K562 (cell line): Measurements from ENCODE around the gene RALGPS1. TPM values are rescaled to one million over a fixed set of nuclear protein-coding genes. Genes with fewer than 3 reads are reported as not detected.

Experiments used
- ATAC-seq: fragments of 200-7000 bp; cut with Tn5 transposase; 3 replicates; pipeline ENCODE4 v1.9.1; 2020; ENCODE audit warnings: moderate library complexity
- BruUV-seq: library from RNA; stranded (reverse); fragments of 400-500 nt; replicated peaks from 2 replicates; lab custom pipeline; 2021; lab: Mats Ljungman, UMichigan
- CTCF ChIA-PET: fragments of 300-600 bp; formaldehyde crosslinking; extraction: SDS; loops from one replicate; lab custom pipeline; 2021; ENCODE audit warnings: low intra/inter-chr PET ratio; lab: Yijun Ruan, JAX
- POLR2A ChIA-PET: fragments of 300-600, 350-650 bp; sonication (Branson Sonifier 250); formaldehyde crosslinking; extraction: SDS; loops from one replicate; lab custom pipeline; 2021; ENCODE audit warnings: antibody characterized with exemption, inconsistent platforms; lab: Yijun Ruan, JAX
- DNase-seq, 4 experiments: peaks; one replicate each; pipeline versions ENCODE4 v3.0.0 to v3.0.0-alpha.2; 2011 to 2018; ENCODE audit warnings: low spot score in 3 of 4, mixed read lengths in 3 of 4; ENCODE audit errors: extremely low read depth in 1 of 4
- FAIRE-seq: peaks from 2 replicates; lab custom pipeline; 2011; peaks lifted over from hg19 to GRCh38; lab: Jason Lieb, UNC
- H2AFZ ChIP-seq: 2 replicates; pipeline ENCODE4 v1.6.0; 2011; ENCODE audit warnings: low read depth, low read length, control low read depth, inconsistent platforms
- H3K27ac ChIP-seq: fragments of 200-600 bp; 3 replicates; pipeline ENCODE4 v1.8.0; 2011; ENCODE audit warnings: low read depth, mild to moderate bottlenecking, control low read depth, inconsistent platforms, low read length, moderate library complexity, mixed read lengths; ENCODE audit errors: extremely low read depth
- H3K27me3 ChIP-seq, 2 experiments: fragments of 300-600 bp in 1 of 2; 2 replicates in 1 of 2; 3 replicates in 1 of 2; pipeline versions ENCODE4 v1.6.0 to v1.8.0; 2011; ENCODE audit warnings: inconsistent platforms in 2 of 2, low read length in 2 of 2, mild to moderate bottlenecking in 1 of 2, mixed read lengths in 1 of 2, moderate library complexity in 1 of 2; ENCODE audit not compliant: control insufficient read depth in 2 of 2, insufficient read depth in 2 of 2
- H3K36me3 ChIP-seq: fragments of 300-600 bp; 3 replicates; pipeline ENCODE4 v1.8.0; 2011; ENCODE audit warnings: mild to moderate bottlenecking, low read length, inconsistent platforms; ENCODE audit not compliant: control insufficient read depth, insufficient read depth
- H3K4me1 ChIP-seq, 2 experiments: fragments of 200-600 bp in 1 of 2; replicated peaks in 1 of 2; 2 replicates in 1 of 2; 3 replicates in 1 of 2; pipeline versions ENCODE4 v1.5.1 to v1.8.0; 2011; ENCODE audit warnings: inconsistent platforms in 2 of 2, low read length in 2 of 2, mild to moderate bottlenecking in 1 of 2, mixed read lengths in 1 of 2, moderate library complexity in 1 of 2; ENCODE audit not compliant: control insufficient read depth in 2 of 2, insufficient read depth in 2 of 2
- H3K4me2 ChIP-seq: 2 replicates; pipeline ENCODE4 v1.6.1; 2011; ENCODE audit warnings: low read length, control low read depth, inconsistent platforms, mixed read lengths; ENCODE audit not compliant: insufficient read depth
- H3K4me3 ChIP-seq: fragments of 200-600 bp; sonication (generic), shearing (Covaris generic); 2 replicates; pipeline ENCODE4 v1.5.1; 2016; ENCODE audit warnings: control low read depth, inconsistent platforms
- H3K79me2 ChIP-seq: fragments of 200-600 bp; 3 replicates; pipeline ENCODE4 v1.8.0; 2011; ENCODE audit warnings: low read length, inconsistent platforms; ENCODE audit not compliant: control insufficient read depth, insufficient read depth
- H3K9ac ChIP-seq, 2 experiments: 2 replicates each; pipeline versions ENCODE4 v1.6.0 to v1.6.1; 2011; ENCODE audit warnings: low read depth in 2 of 2, low read length in 2 of 2, control low read depth in 1 of 2, inconsistent platforms in 1 of 2, mild to moderate bottlenecking in 1 of 2, mixed read lengths in 1 of 2; ENCODE audit not compliant: insufficient read depth in 1 of 2
- H3K9me1 ChIP-seq: one replicate; pipeline ENCODE4 v1.6.0; 2011; ENCODE audit warnings: inconsistent platforms, mild to moderate bottlenecking, low read length, moderate library complexity; ENCODE audit not compliant: control insufficient read depth, insufficient read depth
- H3K9me3 ChIP-seq: replicated peaks from 2 replicates; pipeline ENCODE4 v1.5.1; 2011; ENCODE audit warnings: low read depth, low read length, inconsistent platforms; ENCODE audit not compliant: control insufficient read depth, insufficient read depth
- H4K20me1 ChIP-seq: replicated peaks from 2 replicates; pipeline ENCODE4 v1.6.1; 2011; ENCODE audit warnings: low read length, inconsistent platforms, mixed read lengths; ENCODE audit not compliant: control insufficient read depth, insufficient read depth
- BHLHE40 ChIP-seq: IDR thresholded peaks from 2 replicates; pipeline ENCODE4 v1.6.1; 2011; ENCODE audit warnings: low read length, improper control_type of control experiment
- CGGBP1 ChIP-seq: fragments of 250-450 bp; sonication (Bioruptor Pico); IDR thresholded peaks from 2 replicates; pipeline ENCODE4 v1.9.0; 2021; ENCODE audit warnings: mild to moderate bottlenecking
- CREB1 ChIP-seq, 2 experiments: sonication (generic) in 1 of 2; formaldehyde crosslinking in 1 of 2; IDR thresholded peaks; 2 replicates each; pipeline versions ENCODE4 v1.6.1 to v1.8.0; 2012 to 2022; ENCODE audit warnings: inconsistent platforms in 1 of 2, mild to moderate bottlenecking in 1 of 2, missing genetic modification reagents in 1 of 2, moderate library complexity in 1 of 2
- ZNF518B ChIP-seq: fragments of 250-450 bp; sonication (Bioruptor Pico); IDR thresholded peaks from 2 replicates; pipeline ENCODE4 v1.5.0; 2021; ENCODE audit warnings: mild to moderate bottlenecking, moderate library complexity
- WGBS: fragments of 100-300 bp; shearing (Covaris generic); methylation state at CpG from one replicate; pipeline ENCODE4 v1.1.6; 2016; ENCODE audit warnings: low coverage, mixed read lengths; ENCODE audit not compliant: insufficient coverage; ENCODE audit errors: missing lambda C conversion rate; 5-methylcytosine and 5-hydroxymethylcytosine counted together
- in situ Hi-C: fragments of 300-500 bp; cut with MboI; formaldehyde crosslinking; loops from 4 replicates; pipeline ENCODE4 v1.15.0; 2018; ENCODE audit warnings: inconsistent platforms, mixed read lengths
- intact Hi-C: fragments of 100-400 bp; cut with micrococcal nuclease; formaldehyde crosslinking; loops from 2 replicates; pipeline ENCODE4 v1.14.2; 2022
- polyA plus RNA-seq, 8 experiments: library from polyadenylated mRNA; depleted of rRNA in 4 of 8; stranded (reverse) in 5 of 8; unstranded in 3 of 8; fragments of >200 nt; fragmentation: Nextera tagmentation in 2 of 8; fragmentation: Illumina TruSeq in 1 of 8; extraction: Ambion mirVana in 2 of 8; extraction: Trizol in 1 of 8; gene quantifications; 2 replicates each; pipeline versions ENCODE4 v1.2.1 to v1.2.3, GENCODE V29; 2011 to 2014; ENCODE audit warnings: inconsistent platforms in 1 of 8, missing spikeins in 1 of 8
- total RNA-seq, 7 experiments: library from RNA; depleted of rRNA in 6 of 7; stranded (reverse); fragments of >200 nt in 6 of 7; fragmentation: Illumina TruSeq in 2 of 7; extraction: Trizol in 2 of 7; gene quantifications; 2 replicates each; pipeline versions ENCODE4 v1.2.1 to v1.2.3, GENCODE V29; 2011 to 2021; ENCODE audit warnings: low replicate concordance in 1 of 7

Gene RALGPS1
- total and polyA plus RNA-seq, 9 of the 15 experiments (the other 6 are each of a cell fraction or from before 2014, with no cell fraction given), result 0.04 to 2.6 (median 1.5) TPM

GRCh38 chr9:126906091-126906490, 8.5 kb upstream of the RALGPS1 start:
- DNase-seq, result no peak
- Histone ChIP-seq H3K79me2 (no peaks in the 10 kb centered on the region), H3K36me3 (no peaks in the 10 kb centered on the region)
- FAIRE-seq, result no peak
- POLR2A ChIA-PET, result no interaction called here
- TF ChIP-seq ZNF518B (CRISPR knock-in tag) (no peak), CGGBP1 (CRISPR knock-in tag) (no peak), CREB1 (IDR thresholded peaks at IDR 0.05) (no peak), CREB1 (CRISPR knock-in tag; IDR thresholded peaks at IDR 0.05) (no peak), BHLHE40 (no peak)
- TF ChIP-seq, all 486 proteins: peak for 0
- in situ Hi-C loops (no loop called here), intact Hi-C loops (no loop called here)
- Histone ChIP-seq H3K9me1 (no peaks in the 10 kb centered on the region), H3K4me1 (no peaks in the 10 kb centered on the region), H3K4me2 (no peak overlapping the region), H3K9ac (no peak overlapping the region), H4K20me1 (no peaks in the 10 kb centered on the region), H2AFZ (no peak overlapping the region), H3K27me3 (peaks cover 20 to 47% of the 10 kb centered on the region in 2 experiments; a peak in 4 of 5 replicates), H3K4me3 (no peak overlapping the region), H3K9me3 (no peaks in the 10 kb centered on the region; the same call in 1 of the 2 replicates), H3K27ac (no peak overlapping the region)
- WGBS, result 50% methylated on average over 6 of the region's 6 CpGs
- CTCF ChIA-PET, result no interaction called here
- no TSS peak for BruUV-seq
- ATAC-seq, result no peak
